Measurements from ENCODE around the gene UCHL5.
"Not testable (repeated sequence)": the region's sequence is repeated elsewhere in the genome, so short reads cannot be mapped to it uniquely, and the experiment has no call there.

UCHL5 gene

DNA sequence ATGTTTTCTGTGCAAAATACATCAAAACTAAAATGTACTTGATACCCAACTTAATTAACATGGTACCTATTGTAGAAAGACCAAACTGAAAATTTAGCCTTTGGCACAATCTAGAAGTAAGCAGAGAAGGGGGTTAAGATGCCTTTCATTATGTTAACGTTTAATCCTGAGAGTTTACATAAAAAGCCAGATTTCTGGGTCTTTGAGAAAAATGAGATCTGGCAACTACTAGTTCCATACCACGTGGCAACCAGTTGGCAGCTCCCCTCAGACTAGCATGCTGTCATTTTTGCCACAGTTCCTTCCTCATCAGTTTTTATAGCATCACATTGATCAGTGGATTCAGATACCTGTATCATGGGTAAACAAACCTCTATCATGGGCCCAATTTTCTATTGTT lies 1.8 kb upstream of the UCHL5 start:
- H3K27me3 ChIP-seq (replicated peaks): no peaks in the 10 kb centered on the region
- DNase-seq: no peak
- H3K36me3 ChIP-seq (replicated peaks): peaks cover 2% of the 10 kb centered on the region
- peak overlapping the region; percentile 92 for H3K27ac ChIP-seq
- H3K4me3 ChIP-seq (ENCODE audit: low read depth, low read length): peak overlapping the region; percentile 94
- in situ Hi-C loops (cut with HindIII; ENCODE audit: low pct_ligation_motif_present, low sequenced_read_pairs): no loop called here
- TF ChIP-seq CTCF (IDR thresholded peaks at IDR 0.05; ENCODE audit: low read depth, low read length, missing control alignments): no peak

DNA sequence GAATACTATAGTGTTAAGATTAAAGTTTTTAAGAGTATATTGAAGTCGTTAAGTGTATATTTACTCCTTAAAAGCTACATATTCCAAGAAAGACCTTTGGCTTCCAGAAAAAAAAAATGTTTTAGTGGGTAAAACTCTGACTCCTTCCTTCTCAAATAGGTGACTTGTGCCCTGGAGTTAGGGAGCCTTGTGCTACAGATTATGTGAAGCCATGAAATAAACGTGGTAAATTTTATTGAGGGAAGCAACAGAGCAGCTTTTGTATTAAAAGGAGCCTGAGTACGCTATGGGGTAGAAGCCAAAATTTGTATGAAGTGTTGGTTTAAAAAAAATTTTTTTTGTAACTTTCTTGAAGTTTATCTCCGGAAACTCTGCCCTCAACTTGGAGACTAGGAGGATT lies 1.2 kb upstream of the UCHL5 start:
- Histone ChIP-seq H3K4me3 (ENCODE audit: low read depth, low read length) (peak overlapping the region; percentile 94), H3K36me3 (replicated peaks) (peaks cover 2% of the 10 kb centered on the region), H3K27me3 (replicated peaks) (no peaks in the 10 kb centered on the region), H3K27ac (peak overlapping the region; percentile 92)
- in situ Hi-C loops (cut with HindIII; ENCODE audit: low pct_ligation_motif_present, low sequenced_read_pairs): no loop called here
- TF ChIP-seq CTCF (IDR thresholded peaks at IDR 0.05; ENCODE audit: low read depth, low read length, missing control alignments): no peak
- no peak for DNase-seq

DNA sequence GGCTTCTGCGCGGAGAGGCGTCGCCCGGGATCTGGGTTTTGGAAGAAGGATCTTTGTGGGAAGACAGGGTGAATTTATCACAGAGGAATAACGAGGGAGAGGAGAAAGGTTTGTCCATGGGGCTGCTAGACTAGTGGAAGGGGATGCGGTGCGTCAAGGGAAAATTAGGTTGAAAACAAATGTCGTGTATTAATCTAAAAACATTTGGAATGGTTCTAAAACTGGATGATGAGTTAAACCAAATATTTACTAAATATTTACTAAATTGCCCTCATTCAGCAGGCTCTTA lies 899 bp upstream of the UCHL5 start:
- Histone ChIP-seq H3K27ac (peak overlapping the region; percentile 92), H3K27me3 (replicated peaks) (no peaks in the 10 kb centered on the region), H3K36me3 (replicated peaks) (peaks cover 2% of the 10 kb centered on the region), H3K4me3 (ENCODE audit: low read depth, low read length) (peak overlapping the region; percentile 94)
- DNase-seq: no peak
- TF ChIP-seq CTCF (IDR thresholded peaks at IDR 0.05; ENCODE audit: low read depth, low read length, missing control alignments): no peak
- in situ Hi-C loops (cut with HindIII; ENCODE audit: low pct_ligation_motif_present, low sequenced_read_pairs): no loop called here

GRCh38 chr1:193058529-193059281 lies 455 bp downstream of the UCHL5 start:
- no peaks in the 10 kb centered on the region for H3K27me3 ChIP-seq (replicated peaks)
- H3K27ac ChIP-seq: peak overlapping the region; percentile 92
- H3K4me3 ChIP-seq (ENCODE audit: low read depth, low read length): peak overlapping the region; percentile 94
- peak; percentile 45 for DNase-seq
- no peak for TF ChIP-seq CTCF (IDR thresholded peaks at IDR 0.05; ENCODE audit: low read depth, low read length, missing control alignments)
- in situ Hi-C loops (cut with HindIII; ENCODE audit: low pct_ligation_motif_present, low sequenced_read_pairs): no loop called here
- peaks cover 2% of the 10 kb centered on the region for H3K36me3 ChIP-seq (replicated peaks)

GRCh38 chr1:193054169-193054675 lies 4.9 kb downstream of the UCHL5 start:
- TF ChIP-seq CTCF (IDR thresholded peaks at IDR 0.05; ENCODE audit: low read depth, low read length, missing control alignments): no peak
- no peak for DNase-seq
- Histone ChIP-seq H3K4me3 (ENCODE audit: low read depth, low read length) (no peak overlapping the region), H3K27ac (no peak overlapping the region), H3K27me3 (replicated peaks) (no peaks in the 10 kb centered on the region), H3K36me3 (replicated peaks) (peaks cover 7% of the 10 kb centered on the region)
- in situ Hi-C loops (cut with HindIII; ENCODE audit: low pct_ligation_motif_present, low sequenced_read_pairs): no loop called here

GRCh38 chr1:193048913-193049312 lies 10.2 kb downstream of the UCHL5 start:
- H3K4me3 ChIP-seq (ENCODE audit: low read depth, low read length); in situ Hi-C loops (cut with HindIII; ENCODE audit: low pct_ligation_motif_present, low sequenced_read_pairs); DNase-seq; H3K27ac ChIP-seq; H3K27me3 ChIP-seq (replicated peaks): not testable (repeated sequence)
- H3K36me3 ChIP-seq (replicated peaks): peaks cover 16% of the 10 kb centered on the region

Data from brain microvascular endothelial cell (primary cell).